ENCODE measurements around the gene SLC15A1. TPM values are rescaled to one million over a fixed set of nuclear protein-coding genes. Genes with fewer than 3 reads are reported as not detected.

The SLC15A1 gene
- total RNA-seq, 2 donors from 2014 or later: 0.53 to 0.81 TPM

DNA sequence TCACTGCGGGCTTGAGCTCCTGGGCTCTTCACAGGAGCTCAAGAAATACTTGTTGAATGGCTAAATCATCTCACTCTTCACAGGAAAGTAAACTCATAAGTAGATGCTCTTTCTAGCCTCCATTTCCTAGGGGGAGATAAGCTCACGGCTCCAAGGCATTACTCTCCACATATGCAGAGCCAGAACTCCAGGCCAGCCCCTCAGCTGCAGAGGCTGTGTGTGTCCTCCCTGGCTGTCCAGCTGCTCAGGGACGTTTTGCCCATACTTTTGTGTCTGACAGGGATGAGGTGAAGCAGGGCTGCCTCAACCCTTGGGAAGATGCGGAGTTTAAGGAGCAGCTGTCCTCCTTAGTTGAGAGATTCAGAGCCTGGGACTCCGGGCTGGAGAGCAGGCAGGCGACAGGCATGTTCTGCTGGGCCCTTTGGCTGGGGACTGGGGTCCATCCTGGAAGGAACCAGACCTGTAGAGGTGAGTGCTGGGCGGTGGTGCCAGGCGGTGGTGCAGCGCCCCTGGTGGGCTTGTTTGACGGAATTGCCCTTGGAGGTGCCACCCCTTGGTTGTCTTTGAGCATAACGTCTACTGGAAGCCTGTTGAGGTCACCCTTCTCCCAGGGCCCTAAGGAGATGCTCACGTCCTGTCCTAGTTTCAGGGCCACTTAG, 20.5 kb upstream of the SLC15A1 start:
- Mint-ChIP-seq H3K9me3 (no peaks in the 10 kb centered on the region), H3K36me3 (ENCODE audit: low read depth) (no peaks in the 10 kb centered on the region), H3K27ac (no peak overlapping the region), H3K4me1 (no peaks in the 10 kb centered on the region), H3K4me3 (no peak overlapping the region), H3K27me3 (ENCODE audit: insufficient read depth) (peaks cover 3% of the 10 kb centered on the region)
- Histone ChIP-seq H3K27me3 (ENCODE audit: control insufficient read depth, insufficient read depth, low read length, poor library complexity, severe bottlenecking) (peaks cover 5% of the 10 kb centered on the region), H3K36me3 (ENCODE audit: control insufficient read depth, insufficient read depth, low read length) (no peaks in the 10 kb centered on the region), H3K4me3 (ENCODE audit: low read length) (no peak overlapping the region), H3K27ac (ENCODE audit: low read depth, low read length) (no peak overlapping the region), H3K4me1 (ENCODE audit: control insufficient read depth, insufficient read depth, low read length) (no peaks in the 10 kb centered on the region), H3K9ac (ENCODE audit: extremely low read depth, low read length, poor library complexity, severe bottlenecking) (no peak overlapping the region), H3K9me3 (ENCODE audit: control insufficient read depth, low read length) (no peaks in the 10 kb centered on the region)
- 83 to 87% methylated on average over 12 of the region's 12 CpGs for WGBS, 2 experiments (ENCODE audit: insufficient coverage in 1 of 2, insufficient read length in 1 of 2)
- DNase-seq: peak; percentile 85
- TF ChIP-seq, protein P1, sequence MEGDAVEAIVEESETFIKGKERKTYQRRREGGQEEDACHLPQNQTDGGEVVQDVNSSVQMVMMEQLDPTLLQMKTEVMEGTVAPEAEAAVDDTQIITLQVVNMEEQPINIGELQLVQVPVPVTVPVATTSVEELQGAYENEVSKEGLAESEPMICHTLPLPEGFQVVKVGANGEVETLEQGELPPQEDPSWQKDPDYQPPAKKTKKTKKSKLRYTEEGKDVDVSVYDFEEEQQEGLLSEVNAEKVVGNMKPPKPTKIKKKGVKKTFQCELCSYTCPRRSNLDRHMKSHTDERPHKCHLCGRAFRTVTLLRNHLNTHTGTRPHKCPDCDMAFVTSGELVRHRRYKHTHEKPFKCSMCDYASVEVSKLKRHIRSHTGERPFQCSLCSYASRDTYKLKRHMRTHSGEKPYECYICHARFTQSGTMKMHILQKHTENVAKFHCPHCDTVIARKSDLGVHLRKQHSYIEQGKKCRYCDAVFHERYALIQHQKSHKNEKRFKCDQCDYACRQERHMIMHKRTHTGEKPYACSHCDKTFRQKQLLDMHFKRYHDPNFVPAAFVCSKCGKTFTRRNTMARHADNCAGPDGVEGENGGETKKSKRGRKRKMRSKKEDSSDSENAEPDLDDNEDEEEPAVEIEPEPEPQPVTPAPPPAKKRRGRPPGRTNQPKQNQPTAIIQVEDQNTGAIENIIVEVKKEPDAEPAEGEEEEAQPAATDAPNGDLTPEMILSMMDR (conservative IDR thresholded peaks at IDR 0.05): peak; percentile 74

DNA sequence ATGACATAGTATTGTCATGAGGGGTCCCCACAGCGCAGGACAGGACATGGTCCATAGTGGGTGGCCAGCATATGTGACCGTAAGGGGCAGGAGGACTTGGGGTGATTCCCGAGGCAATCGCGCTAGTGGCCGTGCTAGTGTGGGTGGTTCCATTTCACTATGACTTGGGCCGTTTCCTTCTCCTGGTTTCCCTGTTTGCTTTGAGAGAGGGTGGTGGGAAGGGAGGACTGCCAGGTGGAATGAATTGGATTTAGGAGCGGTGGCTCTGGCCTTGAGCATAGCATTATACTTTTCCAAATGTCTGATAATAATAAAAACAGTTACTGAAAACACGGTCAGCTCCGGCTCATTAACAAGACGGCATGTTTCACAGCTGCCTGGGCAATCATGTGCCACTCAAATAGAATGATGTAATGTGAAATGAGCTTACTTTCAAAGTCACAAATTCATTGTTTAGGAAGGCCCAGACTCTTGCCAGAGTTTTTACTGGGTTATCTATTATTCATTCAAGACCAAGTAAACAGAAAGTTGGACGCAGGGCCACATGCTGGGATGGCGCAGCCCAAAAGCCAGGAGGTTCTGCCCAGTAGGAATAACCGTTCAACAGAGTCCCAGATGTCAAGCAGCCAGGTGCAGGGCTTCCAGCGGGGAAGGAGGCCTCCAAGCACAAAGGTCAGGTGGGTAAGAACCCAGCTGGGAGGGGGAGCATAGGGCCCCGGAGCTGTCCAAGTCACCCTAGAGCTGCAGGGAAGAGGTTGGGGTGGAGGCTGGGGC, 19.6 kb upstream of the SLC15A1 start:
- H3K27ac Mint-ChIP-seq: no peak overlapping the region
- Histone ChIP-seq H3K4me1 (ENCODE audit: control insufficient read depth, insufficient read depth, low read length) (no peaks in the 10 kb centered on the region), H3K27me3 (ENCODE audit: control insufficient read depth, insufficient read depth, low read length, poor library complexity, severe bottlenecking) (peaks cover 5% of the 10 kb centered on the region), H3K27ac (ENCODE audit: low read depth, low read length) (no peak overlapping the region), H3K9ac (ENCODE audit: extremely low read depth, low read length, poor library complexity, severe bottlenecking) (no peak overlapping the region), H3K36me3 (ENCODE audit: control insufficient read depth, insufficient read depth, low read length) (no peaks in the 10 kb centered on the region), H3K4me3 (ENCODE audit: low read length) (no peak overlapping the region), H3K9me3 (ENCODE audit: control insufficient read depth, low read length) (no peaks in the 10 kb centered on the region)
- no peaks in the 10 kb centered on the region for H3K4me1 Mint-ChIP-seq
- no peak for DNase-seq
- H3K27me3 Mint-ChIP-seq (ENCODE audit: insufficient read depth): peaks cover 3% of the 10 kb centered on the region
- TF ChIP-seq, protein P1 (conservative IDR thresholded peaks at IDR 0.05): no peak
- H3K9me3 Mint-ChIP-seq: no peaks in the 10 kb centered on the region
- H3K4me3 Mint-ChIP-seq: no peak overlapping the region
- WGBS, 2 experiments (ENCODE audit: insufficient coverage in 1 of 2, insufficient read length in 1 of 2): 92 to 95% methylated on average over 7 to 16 of the region's 16 CpGs
- no peaks in the 10 kb centered on the region for H3K36me3 Mint-ChIP-seq (ENCODE audit: low read depth)

DNA sequence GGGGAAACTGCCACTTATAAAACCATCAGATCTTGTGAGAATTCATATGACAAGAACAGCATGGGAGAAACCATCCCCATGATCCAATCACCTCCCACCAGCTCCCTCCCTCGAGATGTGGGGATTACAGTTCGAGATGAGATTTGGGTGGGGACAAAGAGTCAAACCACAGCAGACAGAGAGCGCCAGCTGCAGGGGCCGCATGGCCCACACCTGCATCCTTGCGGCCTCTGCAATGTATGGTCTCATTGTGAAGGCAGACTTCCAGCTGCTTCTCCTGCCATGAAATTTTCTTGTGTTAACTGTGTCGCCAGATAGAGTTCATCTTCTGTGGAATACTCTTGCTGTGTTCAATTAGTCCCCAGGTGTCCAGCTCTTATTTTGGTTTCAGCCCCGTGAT, 17.3 kb upstream of the SLC15A1 start:
- TF ChIP-seq, protein P1 (conservative IDR thresholded peaks at IDR 0.05): no peak
- H3K27me3 ChIP-seq (ENCODE audit: control insufficient read depth, insufficient read depth, low read length, poor library complexity, severe bottlenecking): peaks cover 9% of the 10 kb centered on the region
- 90 to 92% methylated on average over 7 of the region's 7 CpGs for WGBS, 2 experiments (ENCODE audit: insufficient coverage in 1 of 2, insufficient read length in 1 of 2)
- H3K27me3 Mint-ChIP-seq (ENCODE audit: insufficient read depth): peaks cover 6% of the 10 kb centered on the region
- no peak overlapping the region for H3K27ac ChIP-seq (ENCODE audit: low read depth, low read length)
- H3K4me1 Mint-ChIP-seq: no peaks in the 10 kb centered on the region
- H3K36me3 Mint-ChIP-seq (ENCODE audit: low read depth): no peaks in the 10 kb centered on the region
- H3K4me3 Mint-ChIP-seq: no peak overlapping the region
- H3K27ac Mint-ChIP-seq: no peak overlapping the region
- no peaks in the 10 kb centered on the region for H3K9me3 Mint-ChIP-seq
- no peaks in the 10 kb centered on the region for H3K36me3 ChIP-seq (ENCODE audit: control insufficient read depth, insufficient read depth, low read length)
- DNase-seq: no peak
- H3K4me3 ChIP-seq (ENCODE audit: low read length): no peak overlapping the region
- H3K4me1 ChIP-seq (ENCODE audit: control insufficient read depth, insufficient read depth, low read length): no peaks in the 10 kb centered on the region
- H3K9ac ChIP-seq (ENCODE audit: extremely low read depth, low read length, poor library complexity, severe bottlenecking): no peak overlapping the region
- no peaks in the 10 kb centered on the region for H3K9me3 ChIP-seq (ENCODE audit: control insufficient read depth, low read length)
